DND-41 (cell line): ENCODE data around the gene SSTR3.
"Not testable (repeated sequence)": the region's sequence is repeated elsewhere in the genome, so short reads cannot be mapped to it uniquely, and the experiment has no call there.

Source experiments
- ATAC-seq: fragments of 200-7000 bp; cut with Tn5 transposase; 3 replicates; pipeline ENCODE4 v1.9.1; 2021; ENCODE audit warnings: low read depth; ENCODE audit not compliant: insufficient read depth
- DNase-seq: peaks from one replicate; pipeline ENCODE4 v3.0.0-alpha.2; 2020
- H2AFZ ChIP-seq: 2 replicates; pipeline ENCODE4 v1.6.0; 2012; ENCODE audit warnings: low read depth, low read length
- H3K27ac ChIP-seq: 2 replicates; pipeline ENCODE4 v1.5.1; 2012; ENCODE audit warnings: low read length, inconsistent platforms
- H3K27me3 ChIP-seq: fragments of 200-600 bp; sonication (generic); 2 replicates; pipeline ENCODE4 v1.6.0; 2012; ENCODE audit warnings: low read length, mild to moderate bottlenecking, inconsistent platforms; ENCODE audit not compliant: insufficient read depth, poor library complexity
- H3K36me3 ChIP-seq: 2 replicates; pipeline ENCODE4 v1.5.1; 2012; ENCODE audit warnings: low read length, inconsistent platforms; ENCODE audit not compliant: insufficient read depth
- H3K4me1 ChIP-seq: 2 replicates; pipeline ENCODE4 v1.5.1; 2012; ENCODE audit warnings: mild to moderate bottlenecking, low read length; ENCODE audit not compliant: insufficient read depth
- H3K4me2 ChIP-seq: 2 replicates; pipeline ENCODE4 v1.6.0; 2012; ENCODE audit warnings: mild to moderate bottlenecking, moderate library complexity, low read length, inconsistent platforms; ENCODE audit not compliant: insufficient read depth
- H3K4me3 ChIP-seq, 2 experiments: fragments of 200-600 bp in 1 of 2; shearing (Covaris generic) in 1 of 2; 2 replicates each; pipeline ENCODE4 v1.5.1; 2012 to 2016; ENCODE audit warnings: inconsistent platforms in 2 of 2, low read length in 2 of 2, mild to moderate bottlenecking in 2 of 2, low read depth in 1 of 2, moderate library complexity in 1 of 2
- H3K79me2 ChIP-seq: 2 replicates; pipeline ENCODE4 v1.6.0; 2012; ENCODE audit warnings: low read length, inconsistent platforms; ENCODE audit not compliant: insufficient read depth
- H3K9ac ChIP-seq: 2 replicates; pipeline ENCODE4 v1.6.0; 2012; ENCODE audit warnings: low read depth, mild to moderate bottlenecking, inconsistent platforms, low read length, moderate library complexity
- H3K9me3 ChIP-seq: 2 replicates; pipeline ENCODE4 v1.5.1; 2012; ENCODE audit warnings: low read length, moderate library complexity, mild to moderate bottlenecking, inconsistent platforms; ENCODE audit not compliant: insufficient read depth, severe bottlenecking
- H4K20me1 ChIP-seq: 2 replicates; pipeline ENCODE4 v1.6.0; 2012; ENCODE audit warnings: low read length; ENCODE audit not compliant: insufficient read depth
- EZH2 ChIP-seq: IDR thresholded peaks from 3 replicates; pipeline ENCODE4 v1.6.1; 2012; ENCODE audit warnings: borderline replicate concordance, low read depth, mild to moderate bottlenecking, moderate library complexity, low read length, inconsistent platforms; ENCODE audit not compliant: severe bottlenecking
- TF ChIP-seq, protein P1 (sequence below): IDR thresholded peaks from 2 replicates; pipeline ENCODE4 v1.5.1; 2012; ENCODE audit warnings: borderline replicate concordance, low read length, moderate library complexity, mild to moderate bottlenecking; ENCODE audit not compliant: poor library complexity, severe bottlenecking; ENCODE audit errors: extremely low read depth

The SSTR3 gene

DNA sequence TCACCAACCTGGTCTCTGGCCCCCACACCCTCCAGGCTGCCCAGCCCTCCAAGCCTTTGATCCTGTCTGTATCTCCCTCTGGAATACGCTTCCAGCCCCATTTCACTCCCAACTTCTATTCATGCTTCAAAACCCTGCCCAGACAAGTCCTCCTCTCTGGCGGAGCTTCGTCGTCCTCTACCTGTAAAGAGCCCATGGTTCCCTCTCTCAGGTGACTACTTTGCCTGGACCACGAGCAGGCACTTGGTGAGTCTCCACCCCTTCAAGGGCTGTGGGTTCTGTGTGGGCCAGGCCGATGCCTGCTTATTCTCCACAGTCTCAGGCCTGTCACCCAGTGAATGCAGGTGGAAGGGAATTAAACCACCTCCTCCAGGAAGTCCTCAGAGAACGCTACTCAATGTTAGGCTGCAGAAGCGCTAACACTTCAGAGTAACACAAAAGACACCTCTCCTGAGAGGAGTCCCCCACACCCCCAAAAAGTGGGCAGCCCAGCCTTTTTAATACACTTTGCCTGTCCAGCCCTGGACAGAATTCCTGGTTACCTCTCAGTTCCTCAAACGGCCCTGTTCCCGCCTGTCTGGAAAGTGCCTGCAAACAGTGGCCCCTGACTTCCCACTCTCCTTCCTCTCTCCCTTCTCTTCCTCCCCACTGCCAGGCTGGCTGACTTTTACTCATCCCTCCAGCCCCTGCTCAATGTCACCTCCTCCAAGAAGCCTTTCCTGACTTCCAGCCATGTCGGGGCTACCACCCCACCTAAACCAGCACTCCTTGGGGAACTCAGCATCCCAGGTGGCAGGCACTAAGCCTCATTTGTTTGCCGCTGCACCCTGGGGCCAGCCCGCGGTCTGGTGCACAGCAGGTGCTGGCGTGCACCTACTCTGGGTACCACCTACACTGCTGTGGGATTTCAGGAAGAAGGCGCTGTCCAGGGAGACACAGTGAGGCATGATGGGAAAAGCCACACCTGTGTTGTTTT, 22.7 kb upstream of the SSTR3 start:
- no peak overlapping the region for H3K4me3 ChIP-seq

DNA sequence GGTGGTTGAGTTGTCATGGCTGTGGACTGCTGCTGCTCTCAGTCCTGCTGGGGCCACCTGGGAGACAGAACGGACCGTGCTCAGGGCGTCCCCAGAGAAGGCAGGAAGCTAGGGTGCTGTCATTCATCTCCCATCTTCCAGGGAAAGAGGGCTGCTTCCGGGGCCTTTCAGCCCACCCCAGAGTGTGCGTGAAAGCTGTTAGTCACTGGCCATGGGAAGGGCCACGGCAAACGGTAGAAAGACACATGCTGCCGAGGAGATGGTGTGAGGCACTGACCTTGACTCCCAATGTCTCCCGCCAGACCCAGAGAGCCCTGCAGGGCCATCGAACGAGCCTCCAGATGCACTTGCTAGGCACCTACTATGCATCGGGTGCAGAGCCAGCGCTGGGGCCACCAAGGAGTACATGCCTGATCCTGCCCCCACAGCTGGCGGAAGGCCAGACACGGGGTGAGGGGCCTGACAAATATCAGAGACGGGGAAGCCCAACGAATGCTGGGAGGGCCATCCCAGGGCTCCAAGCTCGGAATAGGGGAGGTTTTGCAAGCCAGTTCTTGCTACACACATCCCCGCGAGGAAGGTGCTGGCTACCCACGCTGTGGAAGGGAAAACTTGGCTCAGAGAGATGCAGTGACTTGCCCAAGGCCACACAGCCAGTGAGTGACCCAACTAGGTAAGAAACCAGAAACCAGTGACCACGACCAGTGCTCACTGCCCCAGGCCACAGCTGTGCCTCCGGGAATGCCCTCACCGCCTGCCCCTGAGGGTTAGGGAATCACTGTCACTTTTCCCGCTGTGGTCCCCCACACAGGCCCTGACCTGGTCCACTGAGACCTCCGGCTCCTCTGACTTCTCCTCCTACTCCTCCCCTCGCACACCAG, 21.7 kb upstream of the SSTR3 start:
- Histone ChIP-seq H3K36me3 (peaks cover 90% of the 10 kb centered on the region), H3K79me2 (peaks cover 67% of the 10 kb centered on the region), H3K9me3 (no peaks in the 10 kb centered on the region), H3K9ac (no peak overlapping the region), H3K27ac (peak overlapping the region; percentile 19; the same call in 1 of the 2 replicates), H3K27me3 (no peaks in the 10 kb centered on the region), H3K4me3 (no peak overlapping the region), H3K4me2 (no peak overlapping the region), H2AFZ (no peak overlapping the region), H4K20me1 (peaks cover 67% of the 10 kb centered on the region), H3K4me1 (peaks cover 57% of the 10 kb centered on the region)
- ATAC-seq (no peak), DNase-seq (no peak)
- no peak for TF ChIP-seq EZH2
- TF ChIP-seq, protein P1, sequence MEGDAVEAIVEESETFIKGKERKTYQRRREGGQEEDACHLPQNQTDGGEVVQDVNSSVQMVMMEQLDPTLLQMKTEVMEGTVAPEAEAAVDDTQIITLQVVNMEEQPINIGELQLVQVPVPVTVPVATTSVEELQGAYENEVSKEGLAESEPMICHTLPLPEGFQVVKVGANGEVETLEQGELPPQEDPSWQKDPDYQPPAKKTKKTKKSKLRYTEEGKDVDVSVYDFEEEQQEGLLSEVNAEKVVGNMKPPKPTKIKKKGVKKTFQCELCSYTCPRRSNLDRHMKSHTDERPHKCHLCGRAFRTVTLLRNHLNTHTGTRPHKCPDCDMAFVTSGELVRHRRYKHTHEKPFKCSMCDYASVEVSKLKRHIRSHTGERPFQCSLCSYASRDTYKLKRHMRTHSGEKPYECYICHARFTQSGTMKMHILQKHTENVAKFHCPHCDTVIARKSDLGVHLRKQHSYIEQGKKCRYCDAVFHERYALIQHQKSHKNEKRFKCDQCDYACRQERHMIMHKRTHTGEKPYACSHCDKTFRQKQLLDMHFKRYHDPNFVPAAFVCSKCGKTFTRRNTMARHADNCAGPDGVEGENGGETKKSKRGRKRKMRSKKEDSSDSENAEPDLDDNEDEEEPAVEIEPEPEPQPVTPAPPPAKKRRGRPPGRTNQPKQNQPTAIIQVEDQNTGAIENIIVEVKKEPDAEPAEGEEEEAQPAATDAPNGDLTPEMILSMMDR: no peak

More for the DNA sequence above, 22.7 kb upstream of the SSTR3 start:
- H3K4me2 ChIP-seq: no peak overlapping the region
- H3K9me3 ChIP-seq: no peaks in the 10 kb centered on the region
- no peak overlapping the region for H3K9ac ChIP-seq
- peaks cover 77% of the 10 kb centered on the region for H4K20me1 ChIP-seq
- ATAC-seq (no peak), DNase-seq (no peak)
- H3K27me3 ChIP-seq: no peaks in the 10 kb centered on the region
- no peak overlapping the region for H2AFZ ChIP-seq
- TF ChIP-seq EZH2: no peak
- TF ChIP-seq, protein P1: no peak
- peak overlapping the region; percentile 31 for H3K27ac ChIP-seq
- peaks cover 69% of the 10 kb centered on the region for H3K79me2 ChIP-seq
- peaks cover 92% of the 10 kb centered on the region for H3K36me3 ChIP-seq
- peaks cover 55% of the 10 kb centered on the region for H3K4me1 ChIP-seq

DNA sequence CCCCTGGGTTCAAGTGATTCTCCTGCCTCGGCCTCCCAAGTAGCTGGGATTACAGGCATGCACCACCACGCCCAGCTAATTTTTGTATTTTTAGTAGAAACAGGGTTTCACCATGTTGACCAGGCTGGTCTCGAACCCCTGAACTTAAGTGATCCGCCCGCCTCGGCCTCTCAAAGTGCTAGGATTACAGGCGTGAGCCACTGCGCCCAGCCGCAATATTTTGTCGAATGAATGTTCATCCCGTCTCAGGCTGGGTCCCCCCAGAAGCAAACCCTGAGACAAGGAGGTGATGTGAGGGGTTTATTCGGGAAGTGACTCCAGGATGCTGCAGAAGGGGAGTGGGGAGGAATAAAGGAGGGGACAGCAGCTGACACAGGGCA, 21.1 kb upstream of the SSTR3 start:
- H3K4me2 ChIP-seq, DNase-seq, H3K27ac ChIP-seq, H3K9me3 ChIP-seq, ATAC-seq, H3K27me3 ChIP-seq, H3K9ac ChIP-seq, H2AFZ ChIP-seq, H3K4me3 ChIP-seq: not testable (repeated sequence)
- peaks cover 62% of the 10 kb centered on the region for H4K20me1 ChIP-seq
- H3K4me1 ChIP-seq: peaks cover 55% of the 10 kb centered on the region
- peaks cover 67% of the 10 kb centered on the region for H3K79me2 ChIP-seq
- H3K36me3 ChIP-seq: peaks cover 90% of the 10 kb centered on the region
